HEK293T (cell line): Measurements from ENCODE around the gene PLA2G6.

Experiments used
- ARNT ChIP-seq: fragments of 450-650 bp; IDR thresholded peaks from 2 replicates; pipeline ENCODE4 v1.6.1; 2017; ENCODE audit warnings: mild to moderate bottlenecking
- BHLHE40 ChIP-seq: fragments of 450-650 bp; IDR thresholded peaks from 2 replicates; pipeline ENCODE4 v1.6.1; 2016; ENCODE audit warnings: mild to moderate bottlenecking, moderate library complexity, borderline replicate concordance
- FOXA1 ChIP-seq: fragments of 450-650 bp; IDR thresholded peaks from 2 replicates; pipeline ENCODE4 v1.6.1; 2016; ENCODE audit warnings: mild to moderate bottlenecking
- FOXK2 ChIP-seq: fragments of 450-650 bp; IDR thresholded peaks from 2 replicates; pipeline ENCODE4 v1.6.1; 2016; ENCODE audit warnings: mild to moderate bottlenecking
- FOXM1 ChIP-seq: fragments of 450-650 bp; IDR thresholded peaks from 2 replicates; pipeline ENCODE4 v1.6.1; 2017; ENCODE audit warnings: mild to moderate bottlenecking, borderline replicate concordance
- HDGF ChIP-seq: fragments of 450-650 bp; IDR thresholded peaks from 2 replicates; pipeline ENCODE4 v1.6.1; 2017; ENCODE audit warnings: antibody characterized with exemption, borderline replicate concordance
- TARDBP ChIP-seq: fragments of 450-650 bp; IDR thresholded peaks from 2 replicates; pipeline ENCODE4 v1.6.1; 2016
- ZNF384 ChIP-seq: fragments of 450-650 bp; IDR thresholded peaks from 2 replicates; pipeline ENCODE4 v1.6.1; 2016
- TF ChIP-seq, protein P1 (sequence below): fragments of 450-650 bp; IDR thresholded peaks from 2 replicates; pipeline ENCODE4 v1.6.1; 2016

DNA sequence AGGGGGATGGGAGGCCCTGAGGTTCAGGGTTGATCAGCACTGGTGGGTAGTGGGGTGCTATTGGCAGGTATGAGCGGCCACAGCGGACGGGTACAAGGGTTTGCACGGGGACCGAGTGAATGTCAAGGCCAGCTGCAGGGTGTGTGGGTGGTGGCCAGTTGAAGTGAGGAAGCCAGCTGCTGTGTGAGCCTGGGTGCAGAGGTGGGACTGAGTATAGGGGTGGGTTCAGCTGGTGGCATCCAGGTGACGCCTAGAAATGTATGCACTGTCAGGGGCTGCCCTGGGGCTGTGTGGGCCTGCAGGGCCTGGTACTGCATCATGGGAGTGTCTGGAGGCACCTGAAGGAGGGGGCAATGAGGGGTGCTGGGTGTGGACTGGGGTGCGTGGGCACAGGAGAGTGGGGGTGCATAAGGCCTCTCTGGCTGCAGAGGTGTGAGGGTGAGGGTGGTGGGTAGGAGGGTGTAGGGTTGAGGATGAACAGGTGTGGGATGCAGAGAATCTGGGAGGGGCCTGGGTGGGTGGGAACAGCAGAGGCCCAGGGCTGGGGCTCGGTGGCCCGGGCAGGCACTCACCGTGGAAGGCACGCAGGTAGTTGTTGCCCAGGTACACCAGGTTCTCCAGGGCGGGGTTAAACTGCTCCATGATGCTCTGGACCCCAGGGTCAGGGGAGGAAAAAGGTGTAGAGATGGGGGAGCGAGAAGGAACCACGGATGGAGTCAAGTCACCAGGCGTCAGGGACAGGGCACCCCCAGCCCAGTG, 72.9 kb downstream of the PLA2G6 start:
- TF ChIP-seq, protein P1, sequence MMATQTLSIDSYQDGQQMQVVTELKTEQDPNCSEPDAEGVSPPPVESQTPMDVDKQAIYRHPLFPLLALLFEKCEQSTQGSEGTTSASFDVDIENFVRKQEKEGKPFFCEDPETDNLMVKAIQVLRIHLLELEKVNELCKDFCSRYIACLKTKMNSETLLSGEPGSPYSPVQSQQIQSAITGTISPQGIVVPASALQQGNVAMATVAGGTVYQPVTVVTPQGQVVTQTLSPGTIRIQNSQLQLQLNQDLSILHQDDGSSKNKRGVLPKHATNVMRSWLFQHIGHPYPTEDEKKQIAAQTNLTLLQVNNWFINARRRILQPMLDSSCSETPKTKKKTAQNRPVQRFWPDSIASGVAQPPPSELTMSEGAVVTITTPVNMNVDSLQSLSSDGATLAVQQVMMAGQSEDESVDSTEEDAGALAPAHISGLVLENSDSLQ: no peak
- TF ChIP-seq TARDBP (no peak), FOXK2 (no peak), BHLHE40 (no peak), ARNT (no peak), FOXA1 (no peak), FOXM1 (no peak), HDGF (no peak), ZNF384 (no peak)
